ENCODE data around the gene SRF. TPM values are rescaled to one million over a fixed set of nuclear protein-coding genes. Genes with fewer than 3 reads are reported as not detected.

Gene SRF
- total RNA-seq, 1 donor from 2014 or later: 69.9 TPM

DNA sequence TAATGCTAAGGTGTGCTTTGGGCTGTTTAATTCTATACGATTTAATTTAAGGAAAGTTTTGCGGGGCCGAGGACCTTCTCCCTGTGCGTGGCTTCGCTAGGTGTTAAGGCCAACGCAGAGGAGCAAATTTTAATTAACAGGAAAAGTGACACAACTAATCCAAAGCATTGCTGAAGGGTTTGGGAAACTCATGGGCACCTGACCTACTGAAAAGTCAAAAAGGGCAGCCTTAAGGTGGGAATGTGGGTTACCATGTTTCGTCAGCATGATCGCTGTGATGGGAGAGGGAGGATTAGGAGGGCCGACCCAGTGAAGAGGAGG is 10.5 kb downstream of the SRF start:
- DNase-seq (ENCODE audit: low read depth): no peak

DNA sequence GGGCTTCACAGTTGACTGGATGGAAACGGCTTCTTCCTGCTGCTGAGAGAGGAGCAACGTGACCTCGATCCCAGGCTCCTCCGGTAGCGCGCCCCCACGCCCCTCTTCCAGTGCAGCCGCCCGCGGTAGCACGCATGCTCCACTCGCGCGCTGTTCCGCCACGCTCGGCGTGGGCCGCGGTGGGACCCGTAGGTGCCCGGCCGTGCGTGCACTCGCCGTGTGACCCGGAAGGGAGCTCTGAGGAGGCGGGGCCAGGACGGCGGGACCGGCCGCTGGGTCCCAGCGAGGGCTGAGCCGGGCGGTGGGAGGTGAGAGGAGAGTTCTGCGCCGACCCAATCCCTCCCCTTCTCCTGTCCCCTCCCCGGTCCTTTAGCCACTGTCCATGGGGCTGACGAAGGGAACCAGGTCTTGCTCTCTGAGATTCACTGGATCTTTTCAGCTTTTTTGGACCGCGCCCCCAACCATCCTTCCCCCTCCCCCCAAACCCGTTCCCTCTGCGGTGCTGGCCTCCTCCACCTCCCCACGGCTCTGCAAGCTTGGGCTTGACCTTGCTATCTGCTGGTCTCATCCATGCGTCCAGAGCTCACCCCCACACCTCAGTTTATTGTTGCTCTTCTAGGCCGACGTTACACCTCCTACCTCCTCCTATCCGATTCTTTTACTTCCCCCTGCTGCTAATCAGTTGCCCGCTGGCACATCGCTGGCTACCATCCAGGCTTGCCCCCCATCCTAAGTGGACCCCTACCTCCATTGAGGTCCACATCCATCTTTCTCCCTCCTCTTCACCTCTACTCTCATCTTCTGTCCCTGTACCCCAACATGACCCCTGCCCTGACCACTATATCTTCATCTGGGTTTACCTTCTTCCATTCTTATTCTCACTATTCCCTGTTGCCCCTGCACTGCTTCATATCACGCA is 11.1 kb downstream of the SRF start, which contains the start of gene CUL9:
TSS of gene CUL9 (plus strand) at position 255 of the 919 bp plus-strand sequence. CDS start 2,115 bp downstream, outside the sequence.
- DNase-seq (ENCODE audit: low read depth): peak; percentile 84

DNA sequence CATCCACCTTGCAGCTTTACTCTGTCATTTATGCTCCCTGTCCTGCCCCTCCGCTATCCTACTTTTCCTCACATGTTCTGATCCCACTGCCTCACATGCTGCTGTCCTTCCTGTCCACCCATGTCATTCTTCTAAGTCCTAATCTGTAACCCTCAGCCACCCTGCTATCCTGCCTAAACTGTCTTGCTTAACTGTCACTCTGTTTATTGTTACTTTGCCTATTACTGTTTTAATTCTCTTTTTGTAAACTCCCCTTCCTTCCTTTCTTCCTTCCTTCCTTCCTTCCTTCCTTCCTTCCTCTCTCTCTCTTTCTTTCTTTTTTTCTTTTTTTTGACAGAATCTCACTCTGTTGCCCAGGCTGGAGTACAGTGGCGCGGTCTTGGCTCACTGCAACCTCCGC is 12.4 kb downstream of the SRF start:
- no peak for DNase-seq (ENCODE audit: low read depth)

- no peak for DNase-seq (ENCODE audit: low read depth)
Observed at GRCh38 chr6:43184268-43184985, 13.4 kb downstream of the SRF start.

DNA sequence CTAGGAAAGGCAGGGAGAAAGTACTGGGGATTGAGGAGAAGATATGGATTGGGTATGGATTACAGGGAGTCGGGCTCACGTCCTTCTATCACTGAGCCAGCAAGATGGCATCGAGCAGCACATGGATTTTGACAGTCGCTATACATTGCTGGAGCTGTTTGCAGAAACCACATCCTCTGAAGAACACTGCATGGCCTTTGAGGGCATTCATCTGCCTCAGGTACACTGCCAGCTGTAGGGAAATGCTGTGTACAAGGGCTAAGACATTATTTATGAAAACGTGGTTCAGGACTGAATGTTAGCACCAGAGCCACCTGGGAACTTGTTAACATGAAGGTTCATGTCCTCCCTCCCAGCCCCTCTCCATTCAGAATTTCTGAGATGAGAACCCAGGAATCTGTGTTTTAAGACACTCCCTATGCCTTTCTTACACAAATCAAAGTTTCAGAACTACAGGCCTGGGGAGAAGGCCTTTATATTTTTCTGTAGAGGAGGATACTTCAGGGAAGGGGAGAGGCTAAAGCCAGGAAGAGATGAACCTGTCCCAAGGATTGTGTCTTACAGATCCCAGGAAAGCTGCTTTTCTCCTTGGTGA is 14.4 kb downstream of the SRF start:
- no peak for DNase-seq (ENCODE audit: low read depth)

DNA sequence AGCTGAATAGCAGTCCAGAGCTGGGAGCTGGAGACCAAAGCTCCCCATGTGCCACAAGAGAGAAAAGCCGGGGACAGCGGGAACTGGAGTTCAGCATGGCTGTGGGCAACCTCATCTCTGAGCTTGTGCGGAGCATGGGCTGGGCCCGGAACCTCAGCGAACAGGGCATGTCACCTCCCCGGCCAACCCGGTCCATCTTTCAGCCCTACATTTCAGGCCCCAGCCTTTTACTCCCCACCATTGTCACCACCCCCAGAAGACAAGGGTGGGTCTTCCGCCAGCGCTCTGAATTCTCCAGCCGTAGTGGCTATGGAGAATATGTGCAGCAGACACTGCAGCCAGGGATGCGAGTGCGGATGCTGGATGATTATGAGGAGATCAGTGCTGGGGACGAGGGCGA is 14.9 kb downstream of the SRF start:
- DNase-seq (ENCODE audit: low read depth): no peak

DNA sequence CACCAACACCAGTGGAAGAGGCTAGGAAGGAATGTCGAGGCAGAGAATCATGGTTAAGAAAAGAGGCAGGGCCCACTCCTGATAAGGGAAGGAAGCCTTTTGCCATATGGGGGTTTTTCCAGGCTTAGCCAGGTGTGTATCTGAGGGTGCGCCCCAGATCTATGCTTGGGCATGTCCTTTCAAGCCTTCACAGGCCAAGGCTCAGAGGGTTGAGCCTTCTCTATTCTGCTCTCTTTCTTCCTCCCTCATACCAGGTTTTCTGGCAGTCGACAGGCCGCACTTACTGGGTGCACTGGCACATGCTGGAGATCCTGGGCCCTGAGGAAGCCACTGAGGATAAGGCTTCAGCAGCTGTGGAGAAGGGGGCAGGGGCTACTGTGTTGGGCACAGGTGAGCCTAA is 15.6 kb downstream of the SRF start:
- no peak for DNase-seq (ENCODE audit: low read depth)

GRCh38 chr6:43187821-43188220 is 16.8 kb downstream of the SRF start:
- DNase-seq (ENCODE audit: low read depth): no peak

- DNase-seq (ENCODE audit: low read depth): no peak
Observed at GRCh38 chr6:43188426-43188825, 17.4 kb downstream of the SRF start.

DNA sequence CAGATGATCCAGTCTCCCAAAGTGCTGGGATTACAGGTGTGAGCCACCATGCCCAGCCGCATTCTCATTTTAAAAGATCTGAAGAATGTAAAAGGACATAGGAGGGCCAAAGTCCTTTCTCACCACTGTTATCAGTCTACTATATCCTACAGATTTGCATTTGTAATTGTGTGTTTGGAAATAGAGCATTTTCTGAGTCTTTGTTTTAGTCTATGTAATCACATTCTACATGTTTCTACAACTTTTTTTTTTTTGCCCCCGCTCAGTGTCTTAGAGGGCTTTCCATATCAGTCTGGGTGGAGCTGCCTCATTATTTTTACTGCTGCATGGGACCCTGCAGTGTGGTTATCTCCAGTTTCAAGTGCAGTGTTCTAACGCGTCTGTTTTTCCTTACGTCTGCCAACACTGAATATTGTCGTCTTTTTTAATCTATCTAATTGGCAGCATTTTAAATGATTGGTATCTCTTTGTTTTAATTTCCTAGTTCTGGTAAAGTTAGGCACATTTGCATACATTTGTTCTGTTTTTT is 18.8 kb downstream of the SRF start:
- DNase-seq (ENCODE audit: low read depth): no peak

DNA sequence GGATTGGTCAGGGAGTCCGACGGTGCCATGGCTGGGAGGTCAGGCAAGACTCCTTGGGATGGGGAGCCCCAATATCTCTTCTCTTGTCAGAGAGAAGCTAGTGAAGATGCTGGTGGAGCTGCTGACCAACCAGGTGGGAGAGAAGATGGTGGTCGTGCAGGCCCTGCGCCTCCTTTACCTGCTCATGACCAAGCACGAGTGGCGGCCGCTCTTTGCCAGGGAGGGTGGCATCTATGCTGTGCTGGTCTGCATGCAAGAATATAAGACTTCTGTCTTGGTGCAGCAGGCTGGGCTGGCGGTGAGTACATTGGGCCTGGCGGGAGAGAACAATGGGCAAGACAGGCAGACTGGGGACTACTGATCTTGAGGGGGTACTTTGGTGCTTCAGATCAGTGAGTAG is 21.8 kb downstream of the SRF start:
- DNase-seq (ENCODE audit: low read depth): no peak

DNA sequence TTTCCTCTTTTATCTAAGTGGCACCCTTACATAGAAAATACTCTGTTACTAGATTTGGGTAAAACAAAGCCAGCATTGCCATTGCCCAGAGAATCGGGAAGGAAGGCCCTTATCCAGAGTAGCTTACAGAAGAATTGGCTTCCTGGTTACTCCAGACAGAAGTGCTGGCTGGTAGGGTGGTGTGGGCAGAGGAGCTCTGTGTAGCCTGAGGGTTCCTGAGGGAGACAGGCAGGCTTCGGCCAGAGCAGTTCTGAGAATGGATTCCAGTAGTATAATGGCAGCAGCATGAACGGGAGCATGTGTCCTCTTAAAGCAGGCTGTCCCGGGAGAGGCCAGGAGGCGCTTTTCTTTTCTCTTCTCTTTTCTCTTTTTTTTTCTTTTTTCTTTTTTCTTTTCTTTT is 22.9 kb downstream of the SRF start:
- no peak for DNase-seq (ENCODE audit: low read depth)

DNA sequence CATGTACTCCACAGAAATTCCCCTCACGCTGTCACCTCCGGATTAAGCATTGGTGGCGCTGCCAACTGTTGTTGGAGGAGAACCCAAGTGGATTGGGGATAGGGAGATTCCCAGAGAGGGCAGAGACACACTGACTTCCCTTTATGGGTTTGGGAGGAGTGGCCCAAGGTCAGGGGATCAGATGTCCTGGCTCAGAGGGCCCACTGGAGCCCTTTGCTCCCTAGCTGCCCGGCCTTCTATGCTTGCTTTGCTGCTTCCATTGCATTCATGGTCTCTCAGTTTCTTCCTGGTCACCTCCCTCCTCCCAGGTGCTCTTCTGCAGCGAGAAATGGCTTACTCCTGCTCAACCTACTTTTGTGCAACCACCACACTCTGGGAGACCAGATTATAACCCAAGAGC is 25.3 kb downstream of the SRF start:
- peak; percentile 9 for DNase-seq (ENCODE audit: low read depth)

GRCh38 chr6:43199912-43200311 is 28.8 kb downstream of the SRF start:
- DNase-seq (ENCODE audit: low read depth): no peak

GRCh38 chr6:43200541-43200940 is 29.5 kb downstream of the SRF start:
- no peak for DNase-seq (ENCODE audit: low read depth)

GRCh38 chr6:43202451-43202850 is 31.4 kb downstream of the SRF start:
- DNase-seq (ENCODE audit: low read depth): no peak

DNA sequence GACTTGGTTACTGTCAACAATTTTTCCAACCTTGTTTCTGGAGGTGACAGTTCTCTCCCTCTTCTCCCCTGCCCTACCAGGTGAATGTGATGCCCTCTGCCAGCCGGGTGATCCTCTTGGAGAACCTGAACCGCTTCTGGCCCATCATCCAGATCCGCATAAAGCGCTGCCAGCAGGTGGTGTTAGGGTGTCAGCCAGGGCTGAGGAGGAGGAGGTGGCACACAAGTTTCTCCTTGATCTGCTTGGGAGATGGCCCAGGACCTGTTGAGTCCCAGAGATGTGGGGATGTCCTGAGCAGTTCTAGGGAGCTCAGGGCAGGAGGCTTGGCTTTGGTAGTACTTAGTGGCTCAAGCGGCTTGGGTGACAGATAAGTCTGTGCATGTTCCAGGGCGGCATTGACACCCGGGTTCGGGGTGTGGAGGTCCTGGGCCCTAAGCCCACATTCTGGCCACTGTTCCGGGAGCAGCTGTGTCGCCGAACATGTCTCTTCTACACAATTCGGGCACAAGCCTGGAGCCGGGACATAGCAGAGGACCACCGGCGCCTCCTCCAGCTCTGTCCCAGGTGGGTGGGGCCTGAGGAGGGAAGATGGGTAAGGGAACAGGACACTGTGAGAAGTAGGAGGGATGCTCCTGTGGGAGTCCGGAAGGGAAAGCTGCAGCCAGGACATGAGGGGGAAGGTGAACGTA is 32.1 kb downstream of the SRF start:
- no peak for DNase-seq (ENCODE audit: low read depth)

DNA sequence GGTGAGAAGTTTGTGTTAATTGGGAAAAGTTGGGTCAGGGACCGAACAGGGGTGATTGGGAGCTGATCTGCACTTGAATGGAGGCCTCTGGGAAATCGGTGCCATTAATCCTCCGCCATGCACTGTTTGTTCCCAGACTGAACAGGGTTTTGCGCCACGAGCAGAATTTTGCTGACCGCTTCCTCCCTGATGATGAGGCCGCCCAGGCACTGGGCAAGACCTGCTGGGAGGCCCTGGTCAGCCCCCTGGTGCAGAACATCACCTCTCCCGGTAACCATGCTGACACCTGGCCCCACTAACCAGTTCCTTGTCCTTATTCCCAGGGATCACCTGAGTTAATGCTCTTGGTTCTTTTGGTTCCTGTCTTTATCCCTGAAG is 32.6 kb downstream of the SRF start:
- no peak for DNase-seq (ENCODE audit: low read depth)

DNA sequence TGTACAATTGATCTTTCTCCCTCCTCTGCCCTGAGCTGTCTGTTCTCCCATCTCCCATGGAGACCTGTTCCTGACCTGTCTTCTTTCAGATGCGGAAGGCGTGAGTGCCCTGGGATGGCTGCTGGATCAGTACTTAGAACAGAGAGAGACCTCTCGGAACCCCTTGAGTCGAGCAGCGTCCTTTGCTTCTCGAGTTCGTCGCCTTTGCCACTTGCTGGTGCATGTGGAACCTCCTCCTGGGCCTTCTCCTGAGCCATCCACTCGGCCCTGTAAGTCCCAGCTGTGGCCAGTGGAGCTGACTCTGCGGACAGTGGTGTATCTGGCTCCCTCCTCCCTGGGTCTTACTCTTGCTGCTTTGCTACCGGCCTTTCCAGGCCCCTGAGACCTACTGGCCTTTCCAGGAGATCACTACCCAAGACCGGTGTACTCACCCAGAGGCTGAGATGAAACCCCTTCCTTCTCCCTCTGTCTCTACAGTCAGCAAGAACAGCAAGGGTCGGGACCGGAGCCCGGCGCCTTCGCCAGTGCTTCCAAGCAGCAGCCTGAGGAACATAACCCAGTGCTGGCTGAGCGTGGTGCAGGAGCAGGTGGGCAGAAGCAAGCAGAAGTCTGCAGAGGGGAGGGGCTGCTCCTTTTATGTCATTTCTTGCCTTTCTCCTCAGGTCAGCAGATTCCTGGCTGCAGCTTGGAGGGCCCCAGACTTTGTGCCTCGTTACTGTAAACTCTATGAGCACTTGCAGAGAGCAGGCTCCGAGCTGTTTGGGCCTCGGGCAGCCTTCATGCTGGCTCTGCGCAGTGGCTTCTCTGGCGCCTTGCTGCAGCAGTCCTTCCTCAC is 33.4 kb downstream of the SRF start:
- DNase-seq (ENCODE audit: low read depth): no peak

- no peak for DNase-seq (ENCODE audit: low read depth)
Observed at GRCh38 chr6:43205849-43206248, 34.8 kb downstream of the SRF start.

GRCh38 chr6:43207286-43207685 is 36.2 kb downstream of the SRF start:
- no peak for DNase-seq (ENCODE audit: low read depth)

Data from myocyte (in vitro differentiated cells).